GM19351 (cell line): Measurements from ENCODE around the gene SFXN3.

Experiments used
- ATAC-seq: cut with Tn5 transposase; IDR thresholded peaks from one replicate; pipeline ENCODE4 v1.9.1; 2021; ENCODE audit warnings: mild to moderate bottlenecking, moderate library complexity; ENCODE audit not compliant: unreplicated experiment

The SFXN3 gene

GRCh38 chr10:101014966-101015581 lies 16.0 kb upstream of the SFXN3 start:
- ATAC-seq: no peak

- ATAC-seq: no peak
Measured at GRCh38 chr10:101015582-101015973, 15.5 kb upstream of the SFXN3 start.

- ATAC-seq: no peak
Measured at GRCh38 chr10:101016814-101017213, 14.2 kb upstream of the SFXN3 start.

GRCh38 chr10:101018118-101018599 lies 12.9 kb upstream of the SFXN3 start:
- no peak for ATAC-seq

- peak; percentile 48 for ATAC-seq
Measured at GRCh38 chr10:101018600-101019439, 12.2 kb upstream of the SFXN3 start.

- no peak for ATAC-seq
Measured at GRCh38 chr10:101019440-101019703, 11.7 kb upstream of the SFXN3 start.

- ATAC-seq: no peak
Measured at GRCh38 chr10:101020427-101021075, 10.5 kb upstream of the SFXN3 start.

GRCh38 chr10:101021239-101021638 lies 9.8 kb upstream of the SFXN3 start:
- no peak for ATAC-seq

GRCh38 chr10:101021692-101022251 lies 9.3 kb upstream of the SFXN3 start:
- no peak for ATAC-seq

- ATAC-seq: no peak
Measured at GRCh38 chr10:101022967-101023705, 7.9 kb upstream of the SFXN3 start.

GRCh38 chr10:101027106-101027720 lies 3.8 kb upstream of the SFXN3 start:
- no peak for ATAC-seq

GRCh38 chr10:101028446-101029337 lies 2.3 kb upstream of the SFXN3 start:
- ATAC-seq: no peak

- no peak for ATAC-seq
Measured at GRCh38 chr10:101029520-101030295, 1.3 kb upstream of the SFXN3 start.

GRCh38 chr10:101030496-101031127 lies 422 bp upstream of the SFXN3 start:
- ATAC-seq: no peak

- ATAC-seq: no peak
Measured at GRCh38 chr10:101031796-101032636, 982 bp downstream of the SFXN3 start.

GRCh38 chr10:101032637-101033224 lies 1.7 kb downstream of the SFXN3 start:
- ATAC-seq: no peak

GRCh38 chr10:101033276-101033675 lies 2.2 kb downstream of the SFXN3 start:
- ATAC-seq: no peak
